ENCODE data around the gene ANKRD33.
"Not testable (repeated sequence)": the region's sequence is repeated elsewhere in the genome, so short reads cannot be mapped to it uniquely, and the experiment has no call there.

Gene ANKRD33

DNA sequence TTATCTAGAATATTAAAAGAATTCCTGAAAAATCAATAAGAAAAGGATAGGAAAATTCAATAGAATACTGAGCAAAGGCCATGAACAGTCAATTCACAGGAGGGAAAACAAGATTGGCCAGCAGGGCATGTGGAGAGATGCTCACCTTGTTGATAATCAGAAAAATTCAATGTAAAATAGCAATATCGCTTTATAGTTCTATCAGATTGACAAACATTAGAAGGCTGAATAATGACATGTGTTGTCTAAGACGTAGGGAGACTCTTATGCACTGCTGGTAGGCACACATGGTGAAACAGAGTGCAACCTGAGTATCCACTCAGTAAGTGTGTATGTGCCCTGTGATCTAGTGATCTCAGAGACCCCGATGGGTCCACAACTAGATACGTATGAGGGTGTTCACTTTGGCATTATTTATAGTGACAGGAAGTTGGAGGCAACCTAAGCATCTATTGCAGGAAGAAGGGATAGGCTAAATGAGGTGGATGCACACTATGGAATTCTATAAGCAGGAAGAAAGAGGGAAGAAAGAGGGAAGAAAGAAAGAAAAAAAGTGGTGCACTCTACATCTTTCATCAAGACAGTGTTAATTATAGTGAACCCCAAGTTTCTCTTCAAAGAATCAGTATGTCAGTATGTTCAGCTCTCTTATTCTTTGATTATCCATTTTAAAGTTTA is 3.8 kb upstream of the ANKRD33 start:
- DNase-seq = no peak

- no peak for DNase-seq
Measured at GRCh38 chr12:51884676-51885229, 3.1 kb upstream of the ANKRD33 start.

DNA sequence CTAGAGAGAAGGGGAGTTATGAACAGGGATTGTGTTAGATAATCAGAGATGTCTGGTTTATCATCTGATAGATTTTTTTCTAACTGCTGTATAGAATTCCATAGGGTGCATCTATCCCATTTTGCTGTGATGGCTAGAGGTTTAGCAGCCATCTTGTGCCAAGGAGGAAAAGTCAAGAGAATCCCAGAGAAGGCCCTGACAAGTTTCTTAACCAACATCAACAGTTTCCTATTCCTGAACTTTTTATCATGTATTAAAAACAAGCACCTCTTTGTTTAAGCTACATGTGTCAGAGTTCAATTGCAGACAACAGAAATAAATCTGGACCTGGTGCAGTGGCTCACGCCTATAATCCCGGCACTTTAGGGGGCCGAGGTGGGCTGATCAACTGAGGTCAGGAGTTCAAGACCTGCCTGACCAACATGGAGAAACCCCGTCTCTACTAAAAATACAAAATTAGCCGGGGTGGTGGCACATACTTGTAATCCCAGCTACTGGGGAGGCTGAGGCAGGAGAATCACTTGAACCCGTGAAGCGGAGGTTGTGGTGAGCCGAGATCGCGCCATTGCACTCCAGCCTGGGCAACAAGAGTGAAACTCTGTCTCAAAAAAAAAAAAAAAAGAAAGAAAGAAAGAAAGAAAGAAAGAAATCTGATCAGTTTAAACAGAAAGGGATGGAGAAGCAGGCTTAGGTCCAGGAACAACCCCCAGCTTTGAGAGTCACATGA is 2.4 kb upstream of the ANKRD33 start:
- not testable (repeated sequence) for DNase-seq

- peak; percentile 95 for DNase-seq
Measured at GRCh38 chr12:51886021-51886710, 1.7 kb upstream of the ANKRD33 start.

DNA sequence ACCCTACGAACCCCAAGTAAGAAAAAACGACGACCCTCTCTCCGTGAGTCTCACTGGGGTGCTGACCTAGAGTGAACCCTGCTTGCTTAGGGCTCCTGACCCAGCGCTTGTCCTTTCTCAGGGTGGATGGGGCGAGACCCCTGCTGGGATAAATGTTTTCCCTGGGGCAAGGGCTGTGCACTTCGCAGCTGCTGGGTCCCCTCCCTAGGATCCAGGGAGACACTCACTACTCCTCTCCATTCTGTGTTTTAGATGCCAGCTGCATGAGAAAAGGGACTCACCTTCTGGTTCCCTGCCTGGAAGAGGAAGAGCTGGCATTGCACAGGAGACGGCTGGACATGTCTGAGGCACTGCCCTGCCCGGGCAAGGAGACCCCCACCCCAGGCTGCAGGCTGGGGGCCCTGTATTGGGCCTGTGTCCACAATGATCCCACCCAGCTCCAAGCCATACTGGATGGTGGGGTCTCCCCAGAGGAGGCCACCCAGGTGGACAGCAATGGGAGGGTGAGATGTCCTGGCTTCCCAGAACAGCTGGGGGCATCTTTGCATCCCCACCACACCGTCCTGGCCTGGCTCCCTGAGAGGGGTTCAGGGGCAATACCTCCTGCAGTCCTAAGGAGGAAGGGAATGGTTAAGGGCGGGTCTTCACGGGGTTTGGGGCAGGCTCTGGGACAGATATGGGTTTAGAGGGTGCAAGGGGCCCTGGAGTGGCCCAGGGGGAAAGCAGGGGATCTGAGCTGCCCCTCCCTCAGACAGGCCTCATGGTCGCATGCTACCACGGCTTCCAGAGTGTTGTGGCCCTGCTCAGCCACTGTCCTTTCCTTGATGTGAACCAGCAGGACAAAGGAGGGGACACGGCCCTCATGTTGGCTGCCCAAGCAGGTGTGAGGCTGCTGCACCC is 663 bp downstream of the ANKRD33 start:
- DNase-seq = no peak

GRCh38 chr12:51889216-51890132 is 1.6 kb downstream of the ANKRD33 start:
- DNase-seq = no peak

DNA sequence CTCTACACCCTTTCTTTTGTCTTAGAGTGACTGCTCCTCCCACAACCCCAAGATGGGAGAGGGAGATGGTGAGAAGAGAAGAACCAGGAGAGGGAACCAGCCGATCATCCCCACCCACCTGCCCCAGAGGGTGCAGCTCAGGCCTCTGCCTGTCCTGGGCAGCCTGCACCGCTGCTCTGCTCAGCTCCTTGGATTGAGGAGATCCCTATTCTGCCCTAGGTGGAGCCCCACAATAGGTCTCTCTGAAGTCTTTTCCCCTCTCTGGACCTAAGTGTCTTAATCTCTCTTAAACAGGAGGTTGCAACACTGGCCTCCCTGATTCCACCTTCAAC is 2.2 kb downstream of the ANKRD33 start:
- no peak for DNase-seq

GRCh38 chr12:51890511-51891171 is 2.7 kb downstream of the ANKRD33 start:
- no peak for DNase-seq

GRCh38 chr12:51891843-51892242 is 3.9 kb downstream of the ANKRD33 start:
- DNase-seq = no peak

GRCh38 chr12:51893786-51894185 is 5.9 kb downstream of the ANKRD33 start:
- no peak for DNase-seq

DNA sequence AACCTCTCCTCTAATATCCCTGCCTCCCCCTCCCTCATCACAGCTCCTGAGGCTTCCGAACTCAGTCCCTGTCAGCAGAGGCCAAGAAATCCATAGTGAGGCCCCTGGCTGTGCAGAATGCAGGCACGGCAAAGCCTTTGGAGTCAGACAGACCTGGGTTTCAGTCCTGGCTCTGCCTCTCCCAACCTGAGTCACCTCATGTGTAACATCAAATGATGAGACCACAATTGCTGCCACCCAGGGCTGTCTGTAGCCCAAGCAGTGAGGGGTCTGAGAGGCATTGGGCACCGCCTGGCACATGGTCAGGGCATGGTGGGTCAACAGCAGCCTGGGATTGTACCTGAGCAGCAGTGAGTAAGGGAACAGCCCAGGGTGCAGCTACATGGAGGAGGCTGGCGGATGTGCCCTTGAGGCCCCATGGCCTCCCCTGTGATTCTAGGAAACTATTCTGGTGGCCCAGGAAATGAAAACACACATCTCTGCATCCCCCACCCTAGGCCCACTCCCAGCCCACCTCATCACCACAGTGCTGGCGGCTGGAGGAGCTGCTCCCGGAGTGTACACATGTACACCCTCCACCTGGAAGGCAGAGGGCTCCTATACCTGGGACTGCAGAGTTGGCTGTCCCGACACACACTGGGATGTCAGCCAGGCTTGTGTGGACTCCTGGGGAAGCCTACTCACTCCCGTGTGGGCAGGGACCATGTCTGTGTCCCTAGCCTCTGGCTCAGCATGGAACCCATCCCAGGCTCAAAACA is 7.7 kb downstream of the ANKRD33 start:
- no peak for DNase-seq

GRCh38 chr12:51896236-51896635 is 8.3 kb downstream of the ANKRD33 start:
- DNase-seq = no peak

DNA sequence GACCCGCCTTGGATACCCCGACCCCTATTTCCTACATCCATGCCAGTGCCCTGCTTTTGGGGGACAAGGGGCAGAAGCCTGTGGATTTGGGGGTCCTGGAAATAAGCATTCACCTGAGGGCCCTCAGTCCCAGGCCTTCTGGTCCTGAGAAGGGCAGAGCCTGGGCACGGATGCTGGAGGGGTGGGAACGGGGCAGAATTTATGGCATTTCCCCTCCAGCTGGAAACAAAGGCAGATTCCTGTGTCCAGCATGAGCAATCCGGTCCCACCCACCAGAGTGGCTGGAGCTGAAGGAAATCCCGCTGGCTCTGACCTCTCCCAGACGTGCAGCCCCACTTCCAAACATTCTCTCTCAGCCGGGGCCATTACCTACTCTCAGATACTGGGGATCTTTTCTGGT is 9.3 kb downstream of the ANKRD33 start:
- DNase-seq = no peak

GRCh38 chr12:51898506-51898905 is 10.6 kb downstream of the ANKRD33 start:
- DNase-seq = no peak

GRCh38 chr12:51898937-51899336 is 11.0 kb downstream of the ANKRD33 start:
- DNase-seq = peak; percentile 85

DNA sequence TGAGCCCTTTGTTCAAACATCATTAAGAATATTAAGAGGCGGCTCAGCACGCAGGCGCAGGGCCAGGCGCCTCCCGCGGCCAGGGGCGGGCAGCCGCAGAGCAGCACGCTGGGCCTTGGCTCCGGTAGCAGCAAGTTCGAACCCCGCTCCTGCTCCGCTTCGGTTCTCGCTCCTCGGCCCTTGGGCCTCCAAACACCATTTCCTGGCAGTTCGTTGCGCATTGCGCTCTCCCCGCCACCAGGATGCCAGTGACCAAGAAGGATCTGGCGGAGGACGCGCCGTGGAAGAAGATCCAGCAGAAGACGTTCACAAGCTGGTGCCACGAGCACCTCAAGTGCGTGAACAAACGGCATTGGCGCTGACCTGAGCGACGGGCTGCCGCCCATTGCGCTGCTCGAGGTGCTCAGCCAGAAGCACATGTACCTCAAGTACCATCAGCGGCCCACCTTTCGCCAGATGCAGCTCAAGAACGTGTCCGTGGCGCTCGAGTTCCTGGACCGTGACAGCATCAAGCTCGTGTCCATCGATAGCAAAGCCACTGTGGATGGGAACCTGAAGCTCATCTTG is 12.5 kb downstream of the ANKRD33 start:
- DNase-seq = no peak

GRCh38 chr12:51901121-51901817 is 13.4 kb downstream of the ANKRD33 start:
- no peak for DNase-seq

- DNase-seq = no peak
Measured at GRCh38 chr12:51901881-51902280, 14.0 kb downstream of the ANKRD33 start.

DNA sequence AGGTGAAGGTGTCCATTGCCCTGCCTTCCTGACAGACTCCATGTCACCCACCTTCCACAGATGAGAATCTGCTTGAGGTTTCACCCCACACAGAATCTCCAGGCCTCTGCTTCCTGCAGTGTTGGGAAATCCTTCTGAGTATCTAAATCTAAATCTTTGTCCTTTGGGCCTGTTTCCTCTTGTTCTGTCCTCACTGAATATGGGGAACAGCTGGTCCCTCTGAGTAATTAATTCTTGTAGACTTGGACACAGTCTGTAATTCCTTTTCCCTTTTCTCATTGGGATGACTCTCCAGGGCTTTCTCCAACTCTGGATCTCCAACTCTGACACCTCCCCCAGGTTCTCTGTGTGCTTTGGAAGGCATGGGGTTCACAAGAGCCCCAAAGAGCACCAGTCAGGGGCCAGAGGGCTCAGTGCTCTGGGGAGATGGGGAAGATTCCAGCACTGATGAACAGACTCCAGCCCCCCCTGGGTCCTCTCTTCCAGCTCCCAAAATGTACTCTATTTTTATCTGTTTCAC is 17.1 kb downstream of the ANKRD33 start:
- DNase-seq = peak; percentile 57

All from fibroblast of skin of right quadriceps (primary cell).